Hepatocyte (in vitro differentiated cells): ENCODE results near the gene SLC17A1.

Source experiments
- EZH2 ChIP-seq: fragments of 200-600 bp; sonication (generic); IDR thresholded peaks from 2 replicates; pipeline ENCODE4 v1.6.1; 2016; ENCODE audit warnings: antibody characterized with exemption, mild to moderate bottlenecking, borderline replicate concordance
- EZH2phosphoT487 ChIP-seq: fragments of 200-600 bp; sonication (generic); IDR thresholded peaks from one replicate; pipeline ENCODE4 v1.6.1; 2018; ENCODE audit warnings: antibody characterized with exemption, mild to moderate bottlenecking, low read depth, moderate library complexity; ENCODE audit not compliant: unreplicated experiment, severe bottlenecking
- TF ChIP-seq, protein P1 (sequence below): fragments of 200-600 bp; sonication (generic); IDR thresholded peaks from 2 replicates; pipeline ENCODE4 v1.5.1; 2016; ENCODE audit warnings: antibody characterized with exemption, mild to moderate bottlenecking; ENCODE audit not compliant: poor library complexity

DNA sequence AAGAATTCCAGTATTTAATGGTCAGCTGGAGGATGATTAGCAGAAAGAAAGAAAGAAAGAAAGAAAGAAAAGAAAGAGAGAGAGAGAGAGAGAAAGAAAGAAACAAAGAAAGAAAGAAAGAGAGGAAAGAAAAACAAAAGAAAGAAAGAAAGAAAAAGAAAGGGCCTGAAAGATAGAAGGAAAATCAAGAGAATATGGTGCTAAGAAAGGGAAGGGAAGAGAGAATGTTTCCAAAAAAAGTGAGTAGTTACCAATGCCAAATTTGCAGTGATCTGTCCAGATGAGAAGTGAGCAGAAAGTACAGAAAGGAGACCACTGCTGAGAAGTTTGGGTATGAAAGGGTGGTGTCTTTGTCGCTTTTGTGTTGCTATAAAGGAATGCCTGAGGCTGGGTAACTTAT lies 50.7 kb downstream of the SLC17A1 start:
- TF ChIP-seq, protein P1, sequence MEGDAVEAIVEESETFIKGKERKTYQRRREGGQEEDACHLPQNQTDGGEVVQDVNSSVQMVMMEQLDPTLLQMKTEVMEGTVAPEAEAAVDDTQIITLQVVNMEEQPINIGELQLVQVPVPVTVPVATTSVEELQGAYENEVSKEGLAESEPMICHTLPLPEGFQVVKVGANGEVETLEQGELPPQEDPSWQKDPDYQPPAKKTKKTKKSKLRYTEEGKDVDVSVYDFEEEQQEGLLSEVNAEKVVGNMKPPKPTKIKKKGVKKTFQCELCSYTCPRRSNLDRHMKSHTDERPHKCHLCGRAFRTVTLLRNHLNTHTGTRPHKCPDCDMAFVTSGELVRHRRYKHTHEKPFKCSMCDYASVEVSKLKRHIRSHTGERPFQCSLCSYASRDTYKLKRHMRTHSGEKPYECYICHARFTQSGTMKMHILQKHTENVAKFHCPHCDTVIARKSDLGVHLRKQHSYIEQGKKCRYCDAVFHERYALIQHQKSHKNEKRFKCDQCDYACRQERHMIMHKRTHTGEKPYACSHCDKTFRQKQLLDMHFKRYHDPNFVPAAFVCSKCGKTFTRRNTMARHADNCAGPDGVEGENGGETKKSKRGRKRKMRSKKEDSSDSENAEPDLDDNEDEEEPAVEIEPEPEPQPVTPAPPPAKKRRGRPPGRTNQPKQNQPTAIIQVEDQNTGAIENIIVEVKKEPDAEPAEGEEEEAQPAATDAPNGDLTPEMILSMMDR = no peak
- TF ChIP-seq EZH2phosphoT487 = no peak
- TF ChIP-seq EZH2 = no peak
